SU-DHL-6 (cell line): ENCODE measurements around the gene PHTF2.
A peak's percentile ranks its signal among the peaks of the same experiment; 100 is the strongest.

Source experiments
- EZH2phosphoT487 ChIP-seq: fragments of 200-600 bp; sonication (generic), shearing (Covaris generic); conservative IDR thresholded peaks from 2 replicates; pipeline ENCODE4 v1.6.1; 2018; ENCODE audit warnings: mild to moderate bottlenecking, antibody characterized with exemption, low read length, moderate library complexity, mixed read lengths
- TF ChIP-seq, protein P1 (sequence below): fragments of 200-600 bp; sonication (generic); IDR thresholded peaks from one replicate; pipeline ENCODE4 v1.5.1; 2017; ENCODE audit warnings: antibody characterized with exemption, mild to moderate bottlenecking, low read length, moderate library complexity; ENCODE audit not compliant: insufficient read depth, poor library complexity, severe bottlenecking

- TF ChIP-seq, protein P1, sequence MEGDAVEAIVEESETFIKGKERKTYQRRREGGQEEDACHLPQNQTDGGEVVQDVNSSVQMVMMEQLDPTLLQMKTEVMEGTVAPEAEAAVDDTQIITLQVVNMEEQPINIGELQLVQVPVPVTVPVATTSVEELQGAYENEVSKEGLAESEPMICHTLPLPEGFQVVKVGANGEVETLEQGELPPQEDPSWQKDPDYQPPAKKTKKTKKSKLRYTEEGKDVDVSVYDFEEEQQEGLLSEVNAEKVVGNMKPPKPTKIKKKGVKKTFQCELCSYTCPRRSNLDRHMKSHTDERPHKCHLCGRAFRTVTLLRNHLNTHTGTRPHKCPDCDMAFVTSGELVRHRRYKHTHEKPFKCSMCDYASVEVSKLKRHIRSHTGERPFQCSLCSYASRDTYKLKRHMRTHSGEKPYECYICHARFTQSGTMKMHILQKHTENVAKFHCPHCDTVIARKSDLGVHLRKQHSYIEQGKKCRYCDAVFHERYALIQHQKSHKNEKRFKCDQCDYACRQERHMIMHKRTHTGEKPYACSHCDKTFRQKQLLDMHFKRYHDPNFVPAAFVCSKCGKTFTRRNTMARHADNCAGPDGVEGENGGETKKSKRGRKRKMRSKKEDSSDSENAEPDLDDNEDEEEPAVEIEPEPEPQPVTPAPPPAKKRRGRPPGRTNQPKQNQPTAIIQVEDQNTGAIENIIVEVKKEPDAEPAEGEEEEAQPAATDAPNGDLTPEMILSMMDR: peak; percentile 79
- no peak for TF ChIP-seq EZH2phosphoT487
Measured at GRCh38 chr7:77759294-77759889, 39.2 kb upstream of the PHTF2 start.
